ENCODE measurements around the gene APMAP. TPM values are rescaled to one million over a fixed set of nuclear protein-coding genes. Genes with fewer than 3 reads are reported as not detected.

The APMAP gene
- total RNA-seq, 2 experiments from 2014 or later = 27.7 to 28.0 TPM

GRCh38 chr20:24965065-24965919, 27.3 kb downstream of the APMAP start:
- H3K4me3 ChIP-seq (ENCODE audit: low read depth, low read length, poor library complexity, severe bottlenecking) = no peak overlapping the region
- H3K27ac ChIP-seq (ENCODE audit: low read depth, low read length, poor library complexity, severe bottlenecking) = no peak overlapping the region
- TF ChIP-seq EZH2phosphoT487 (IDR thresholded peaks at IDR 0.05; ENCODE audit: borderline replicate concordance, low read depth, low read length) (no peak), CTCF (conservative IDR thresholded peaks at IDR 0.05; ENCODE audit: low read length) (no peak)
- H3K4me1 ChIP-seq (ENCODE audit: insufficient read depth, low read length, poor library complexity, severe bottlenecking) = no peaks in the 10 kb centered on the region
- POLR2A ChIA-PET = interaction anchor here (0.6 to 1.5 kb wide), 2 partner anchors 10 to 11 kb away, joined by 3 to 4 read pairs; no protein-coding TSS in a partner anchor
- BruUV-seq (replicated peaks) = no TSS peak
- no peaks in the 10 kb centered on the region for H3K9me2 ChIP-seq (ENCODE audit: insufficient read depth, low read length)
- peaks cover 54% of the 10 kb centered on the region for H3K36me3 ChIP-seq (ENCODE audit: insufficient read depth, low read length)
- no peak overlapping the region for H2AFZ ChIP-seq (ENCODE audit: low read length)
- no peaks in the 10 kb centered on the region for H3K9me3 ChIP-seq (ENCODE audit: low read length)
- CTCF ChIA-PET (ENCODE audit: unreplicated experiment) = no interaction called here
- DNase-seq (ENCODE audit: low spot score) = no peak
- no peaks in the 10 kb centered on the region for H3K79me2 ChIP-seq (ENCODE audit: insufficient read depth, low read depth, low read length)
- H3K4me2 ChIP-seq (ENCODE audit: low read length) = no peak overlapping the region
- no peaks in the 10 kb centered on the region for H4K20me1 ChIP-seq (ENCODE audit: insufficient read depth, low read length)
- intact Hi-C loops (cut with micrococcal nuclease; ENCODE audit: unreplicated experiment) = no loop called here

- H3K4me2 ChIP-seq (ENCODE audit: low read length) = no peak overlapping the region
- no peaks in the 10 kb centered on the region for H3K4me1 ChIP-seq (ENCODE audit: insufficient read depth, low read length, poor library complexity, severe bottlenecking)
- H3K9me3 ChIP-seq (ENCODE audit: low read length) = no peaks in the 10 kb centered on the region
- H3K4me3 ChIP-seq (ENCODE audit: low read depth, low read length, poor library complexity, severe bottlenecking) = no peak overlapping the region
- H2AFZ ChIP-seq (ENCODE audit: low read length) = no peak overlapping the region
- no peak for DNase-seq (ENCODE audit: low spot score)
- no peaks in the 10 kb centered on the region for H3K79me2 ChIP-seq (ENCODE audit: insufficient read depth, low read depth, low read length)
- no peak overlapping the region for H3K27ac ChIP-seq (ENCODE audit: low read depth, low read length, poor library complexity, severe bottlenecking)
- BruUV-seq (replicated peaks) = no TSS peak
- no peaks in the 10 kb centered on the region for H3K9me2 ChIP-seq (ENCODE audit: insufficient read depth, low read length)
- POLR2A ChIA-PET = interaction anchor here (0.6 to 1.5 kb wide), 3 partner anchors 10 to 12 kb away, joined by 3 to 4 read pairs (median 3); no protein-coding TSS in a partner anchor
- CTCF ChIA-PET (ENCODE audit: unreplicated experiment) = interaction anchor here (0.5 kb wide), 1 partner anchor 393 kb away, joined by 3 read pairs; no protein-coding TSS in a partner anchor
- intact Hi-C loops (cut with micrococcal nuclease; ENCODE audit: unreplicated experiment) = no loop called here
- H4K20me1 ChIP-seq (ENCODE audit: insufficient read depth, low read length) = no peaks in the 10 kb centered on the region
- TF ChIP-seq CTCF (conservative IDR thresholded peaks at IDR 0.05; ENCODE audit: low read length) = no peak
- TF ChIP-seq EZH2phosphoT487 (IDR thresholded peaks at IDR 0.05; ENCODE audit: borderline replicate concordance, low read depth, low read length) = no peak
- peaks cover 46% of the 10 kb centered on the region for H3K36me3 ChIP-seq (ENCODE audit: insufficient read depth, low read length)
Measured at GRCh38 chr20:24964506-24964840, 28.1 kb downstream of the APMAP start.
